ENCODE measurements around the gene IL20.

DNA sequence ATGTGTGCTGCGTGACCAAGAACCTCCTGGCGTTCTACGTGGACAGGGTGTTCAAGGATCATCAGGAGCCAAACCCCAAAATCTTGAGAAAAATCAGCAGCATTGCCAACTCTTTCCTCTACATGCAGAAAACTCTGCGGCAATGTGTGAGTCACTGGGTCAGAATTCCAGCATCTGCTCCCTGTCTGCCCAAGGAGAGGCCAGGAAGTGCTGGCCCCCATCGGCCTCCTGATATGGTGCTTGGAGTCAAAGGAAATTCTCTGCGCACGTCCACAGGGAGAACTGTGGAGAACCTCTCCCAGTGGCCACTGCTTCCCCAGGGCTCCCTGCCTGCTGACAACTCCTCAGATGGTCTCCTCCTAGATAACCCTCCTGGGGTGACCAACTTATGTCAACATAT is 25.6 kb upstream of the IL20 start:
- TF ChIP-seq, protein P1, sequence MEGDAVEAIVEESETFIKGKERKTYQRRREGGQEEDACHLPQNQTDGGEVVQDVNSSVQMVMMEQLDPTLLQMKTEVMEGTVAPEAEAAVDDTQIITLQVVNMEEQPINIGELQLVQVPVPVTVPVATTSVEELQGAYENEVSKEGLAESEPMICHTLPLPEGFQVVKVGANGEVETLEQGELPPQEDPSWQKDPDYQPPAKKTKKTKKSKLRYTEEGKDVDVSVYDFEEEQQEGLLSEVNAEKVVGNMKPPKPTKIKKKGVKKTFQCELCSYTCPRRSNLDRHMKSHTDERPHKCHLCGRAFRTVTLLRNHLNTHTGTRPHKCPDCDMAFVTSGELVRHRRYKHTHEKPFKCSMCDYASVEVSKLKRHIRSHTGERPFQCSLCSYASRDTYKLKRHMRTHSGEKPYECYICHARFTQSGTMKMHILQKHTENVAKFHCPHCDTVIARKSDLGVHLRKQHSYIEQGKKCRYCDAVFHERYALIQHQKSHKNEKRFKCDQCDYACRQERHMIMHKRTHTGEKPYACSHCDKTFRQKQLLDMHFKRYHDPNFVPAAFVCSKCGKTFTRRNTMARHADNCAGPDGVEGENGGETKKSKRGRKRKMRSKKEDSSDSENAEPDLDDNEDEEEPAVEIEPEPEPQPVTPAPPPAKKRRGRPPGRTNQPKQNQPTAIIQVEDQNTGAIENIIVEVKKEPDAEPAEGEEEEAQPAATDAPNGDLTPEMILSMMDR (IDR thresholded peaks at IDR 0.05), result no peak
- no peak for TF ChIP-seq POLR2A (IDR thresholded peaks at IDR 0.05)
